D721Med (cell line): ENCODE measurements around the gene ZNF627.

Experiments used
- DNase-seq: peaks from one replicate; pipeline ENCODE4 v3.0.0; 2011; ENCODE audit warnings: low spot score; ENCODE audit not compliant: insufficient read length
- FAIRE-seq: peaks from 2 replicates; lab custom pipeline; 2011; peaks lifted over from hg19 to GRCh38; lab: Jason Lieb, UNC
- TF ChIP-seq, protein P1 (sequence below): IDR thresholded peaks from 2 replicates; pipeline ENCODE4 v1.5.1; 2012; ENCODE audit warnings: mild to moderate bottlenecking, control low read depth; ENCODE audit not compliant: insufficient read depth; ENCODE audit errors: missing control alignments

The ZNF627 gene

DNA sequence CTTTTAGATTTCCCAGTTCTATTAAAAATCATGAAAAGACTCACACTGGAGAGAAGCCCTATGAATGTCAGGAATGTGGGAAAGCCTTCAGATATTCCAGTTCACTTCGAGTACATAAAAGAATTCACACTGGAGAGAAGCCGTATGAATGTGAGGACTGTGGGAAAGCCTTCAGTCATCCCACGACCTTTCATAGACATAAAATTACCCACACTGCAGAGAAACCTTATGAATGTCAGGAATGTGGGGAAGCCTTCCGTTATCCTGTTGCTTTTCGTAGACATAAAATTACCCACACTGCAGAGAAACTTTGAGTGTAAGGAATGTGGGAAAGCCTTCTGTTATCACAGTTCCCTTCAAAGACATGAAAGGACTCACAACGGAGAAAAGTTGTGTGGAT lies 55.2 kb downstream of the ZNF627 start:
- no peak for FAIRE-seq
- TF ChIP-seq, protein P1, sequence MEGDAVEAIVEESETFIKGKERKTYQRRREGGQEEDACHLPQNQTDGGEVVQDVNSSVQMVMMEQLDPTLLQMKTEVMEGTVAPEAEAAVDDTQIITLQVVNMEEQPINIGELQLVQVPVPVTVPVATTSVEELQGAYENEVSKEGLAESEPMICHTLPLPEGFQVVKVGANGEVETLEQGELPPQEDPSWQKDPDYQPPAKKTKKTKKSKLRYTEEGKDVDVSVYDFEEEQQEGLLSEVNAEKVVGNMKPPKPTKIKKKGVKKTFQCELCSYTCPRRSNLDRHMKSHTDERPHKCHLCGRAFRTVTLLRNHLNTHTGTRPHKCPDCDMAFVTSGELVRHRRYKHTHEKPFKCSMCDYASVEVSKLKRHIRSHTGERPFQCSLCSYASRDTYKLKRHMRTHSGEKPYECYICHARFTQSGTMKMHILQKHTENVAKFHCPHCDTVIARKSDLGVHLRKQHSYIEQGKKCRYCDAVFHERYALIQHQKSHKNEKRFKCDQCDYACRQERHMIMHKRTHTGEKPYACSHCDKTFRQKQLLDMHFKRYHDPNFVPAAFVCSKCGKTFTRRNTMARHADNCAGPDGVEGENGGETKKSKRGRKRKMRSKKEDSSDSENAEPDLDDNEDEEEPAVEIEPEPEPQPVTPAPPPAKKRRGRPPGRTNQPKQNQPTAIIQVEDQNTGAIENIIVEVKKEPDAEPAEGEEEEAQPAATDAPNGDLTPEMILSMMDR: no peak
- DNase-seq: no peak

DNA sequence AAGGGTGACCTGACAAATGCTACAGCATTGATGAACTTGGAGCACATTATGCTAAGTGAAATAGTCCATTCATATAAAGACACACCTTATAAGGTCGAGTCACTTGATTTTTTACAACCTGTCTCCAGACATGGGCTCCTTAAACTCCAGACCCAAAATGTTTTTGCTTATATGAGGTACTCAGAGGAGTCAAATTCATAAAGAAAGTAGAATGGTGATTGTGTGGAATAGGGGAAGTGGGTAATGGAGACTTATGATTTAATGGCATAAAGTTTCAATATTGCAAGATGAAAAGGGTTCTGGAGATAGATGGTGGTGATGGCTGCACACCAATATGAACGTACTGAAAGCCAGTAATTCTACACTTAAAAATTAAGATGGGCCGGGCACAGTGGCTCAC lies 59.3 kb downstream of the ZNF627 start:
- no peak for FAIRE-seq
- TF ChIP-seq, protein P1: no peak
- no peak for DNase-seq

- TF ChIP-seq, protein P1: no peak
- DNase-seq: no peak
- no peak for FAIRE-seq
Observed at GRCh38 chr19:11657307-11657706, 60.0 kb downstream of the ZNF627 start.

- TF ChIP-seq, protein P1: no peak
- FAIRE-seq (no peak), DNase-seq (no peak)
Observed at GRCh38 chr19:11658970-11659369, 61.7 kb downstream of the ZNF627 start.

DNA sequence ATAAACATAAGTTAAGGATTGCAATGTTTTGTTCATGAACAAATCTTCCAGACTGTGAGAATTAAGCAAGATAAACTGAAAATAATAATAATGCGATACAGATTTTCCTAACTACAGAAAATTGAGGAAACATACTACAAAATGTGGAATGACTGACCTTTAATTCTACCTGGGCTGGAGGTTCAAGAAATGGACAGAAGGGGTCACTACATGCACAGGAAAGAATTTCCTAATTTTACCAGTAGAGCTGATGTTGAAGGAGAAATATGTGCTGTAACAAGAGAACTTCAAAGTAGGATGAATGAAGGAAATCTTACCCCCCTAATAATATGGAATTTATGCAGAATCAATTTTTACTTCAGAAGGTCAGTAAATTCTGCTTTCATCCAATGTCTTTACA lies 62.3 kb downstream of the ZNF627 start:
- FAIRE-seq (no peak), DNase-seq (no peak)
- TF ChIP-seq, protein P1: peak; percentile 19

DNA sequence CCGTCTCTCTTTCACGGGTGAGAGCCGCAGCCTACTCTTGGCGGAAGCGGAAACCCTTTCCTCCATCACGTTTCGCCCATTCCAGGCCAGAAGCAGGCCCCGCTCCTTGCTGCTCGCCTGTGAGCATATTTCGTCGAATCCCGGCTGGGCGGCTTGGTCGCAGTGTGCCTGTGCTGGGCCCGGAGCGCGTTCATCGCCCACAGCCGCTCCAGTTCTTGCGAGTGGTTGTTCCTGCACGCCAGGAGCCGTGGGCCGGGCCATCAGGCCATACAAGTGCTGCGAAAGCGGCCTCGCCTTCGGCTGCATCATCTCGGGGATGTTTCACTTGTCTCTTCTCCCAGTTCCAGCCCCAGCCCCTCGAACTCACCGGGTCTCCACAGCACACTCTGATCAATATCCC lies 65.0 kb downstream of the ZNF627 start:
- TF ChIP-seq, protein P1: no peak
- DNase-seq: no peak
- FAIRE-seq: no peak

DNA sequence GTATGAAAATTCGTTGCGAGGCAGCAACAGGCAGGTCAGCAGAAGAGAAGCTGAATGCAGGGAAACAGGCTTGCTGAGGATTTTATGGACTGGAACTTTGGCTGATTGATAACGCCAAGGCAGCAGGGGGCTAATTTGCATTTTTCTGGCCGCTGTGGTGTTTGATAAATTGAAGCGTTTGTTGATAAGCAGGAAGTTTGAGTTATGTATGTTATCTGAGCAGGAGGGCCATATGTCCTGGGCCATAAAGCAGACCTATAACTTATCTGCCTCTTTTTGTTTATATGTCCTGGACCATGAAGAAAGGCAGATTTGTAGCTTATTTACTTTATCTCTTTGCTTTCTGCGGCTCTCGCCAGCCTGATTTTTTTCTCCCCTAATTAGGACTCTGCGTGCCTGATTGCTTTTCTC lies 65.9 kb downstream of the ZNF627 start:
- TF ChIP-seq, protein P1: no peak
- no peak for FAIRE-seq
- no peak for DNase-seq
